Pancreas (tissue), 10 donors: ENCODE results near the gene NUP210. TPM values are rescaled to one million over a fixed set of nuclear protein-coding genes. Genes with fewer than 3 reads are reported as not detected.
A peak's percentile ranks its signal among the peaks of the same experiment; 100 is the strongest.

Source experiments
- ATAC-seq, 4 donors: fragments of 200-7000 bp; cut with Tn5 transposase; one replicate each; pipeline versions ENCODE4 v1.8.0 to v1.9.1; 2020; ENCODE audit warnings: mild to moderate bottlenecking in 4 of 4, moderate library complexity in 4 of 4
- DNase-seq, 6 donors: peaks; one replicate each; pipeline ENCODE4 v3.0.0-alpha.2; 2020
- FAIRE-seq: peaks from 2 replicates; lab custom pipeline; 2012; peaks lifted over from hg19 to GRCh38; lab: Jason Lieb, UNC
- H3K27ac ChIP-seq, 4 donors: fragments of 200-600 bp; sonication (generic); 1 replicate in 3 of 4; 2 replicates in 1 of 4; pipeline versions ENCODE4 v1.5.0 to v1.8.0; 2020
- H3K27me3 ChIP-seq, 4 donors: fragments of 200-600 bp; one replicate each; pipeline ENCODE4 v1.8.0; 2021
- H3K36me3 ChIP-seq, 3 donors: fragments of 200-600 bp; sonication (generic) in 1 of 3; one replicate each; pipeline versions ENCODE4 v1.5.0 to v1.8.0; 2020 to 2021
- H3K4me1 ChIP-seq, 3 donors: fragments of 200-600 bp; one replicate each; pipeline ENCODE4 v1.8.0; 2021
- H3K4me3 ChIP-seq, 4 donors: fragments of 200-600 bp; sonication (generic) in 2 of 4; one replicate each; pipeline versions ENCODE4 v1.5.0 to v1.8.0; 2020 to 2021
- H3K9me3 ChIP-seq, 4 donors: fragments of 200-600 bp; one replicate each; pipeline ENCODE4 v1.8.0; 2021
- CTCF ChIP-seq, 4 donors: fragments of 200-600 bp; sonication (generic) in 3 of 4; IDR thresholded peaks; one replicate each; pipeline versions ENCODE4 v1.5.0 to v1.8.0; 2021; ENCODE audit warnings: antibody characterized with exemption in 4 of 4
- WGBS, 2 donors: extraction: QIAGEN DNeasy Blood & Tissue Kit; methylation state at CpG; one replicate each; pipeline ENCODE4 v1.1.7; 2013; 5-methylcytosine and 5-hydroxymethylcytosine counted together
- intact Hi-C, 3 donors: fragments of 100-400 bp; cut with DNase I; formaldehyde crosslinking; loops; one replicate each; pipeline versions ENCODE4 v1.11.1 to v1.14.2; 2022
- polyA plus RNA-seq, 2 donors: library from polyadenylated mRNA; stranded (reverse); fragments of 200-250 nt; gene quantifications; one replicate each; pipeline ENCODE4 v1.2.3, GENCODE V29; 2013
- total RNA-seq, 6 donors: library from RNA; stranded (reverse); fragmentation: NEBNext Ultra II Directional in 4 of 6; extraction: Animal tissue kit (Norgen Biotek cat#: 25700) in 4 of 6; gene quantifications; one replicate each; pipeline versions ENCODE4 v1.2.1 to v1.2.4, GENCODE V29; 2021 to 2023
- donor health status: healthy with polysubstance abuse.
- donor health status: DM: no; HTN: no; CAD: no; lungs with moderate emphysema.
- donor health status: DM: no; HTN: no; CAD: no.
- donor health status: control.
- donor health status: control.
- donor health status: Bipolar disorder and iron deficiency.
- donor health status: DM: yes; HTN: yes; CAD: no.
- donor health status: DM: no; HTN: no; CAD: no.
- donor health status: DM: no; HTN: no; CAD: no.
- donor health status: DM: yes; HTN: yes; CAD: no.

The NUP210 gene
- total and polyA plus RNA-seq, 8 donors = 7.6 to 12.5 (median 9.8) TPM

- Histone ChIP-seq H3K4me3 (no peak overlapping the region), H3K36me3 (peaks cover 0 to 25% (median 0%) of the 10 kb centered on the region in 3 donors), H3K9me3 (no peaks in the 10 kb centered on the region), H3K4me1 (no peaks in the 10 kb centered on the region), H3K27ac (no peak overlapping the region), H3K27me3 (no peaks in the 10 kb centered on the region)
- 96 to 97% methylated on average over 6 of the region's 6 CpGs for WGBS, 2 donors
- FAIRE-seq = no peak
- no peak for TF ChIP-seq CTCF (IDR thresholded peaks at IDR 0.05)
- intact Hi-C loops = no loop called here
- no peak for DNase-seq
- no peak for ATAC-seq
These were observed 60.2 kb downstream of the NUP210 start for GRCh38 chr3:13359916-13360315.

GRCh38 chr3:13358643-13359042, 61.5 kb downstream of the NUP210 start:
- ATAC-seq = no peak
- Histone ChIP-seq H3K4me1 (no peaks in the 10 kb centered on the region), H3K4me3 (no peak overlapping the region), H3K27me3 (no peaks in the 10 kb centered on the region), H3K36me3 (peaks cover 0 to 24% (median 0%) of the 10 kb centered on the region in 3 donors), H3K9me3 (no peaks in the 10 kb centered on the region), H3K27ac (no peak overlapping the region)
- intact Hi-C loops = no loop called here
- no peak for DNase-seq
- no peak for TF ChIP-seq CTCF (IDR thresholded peaks at IDR 0.05)
- WGBS, 2 donors = 88 to 95% methylated on average over 7 of the region's 7 CpGs
- no peak for FAIRE-seq

GRCh38 chr3:13358051-13358450, 62.1 kb downstream of the NUP210 start:
- intact Hi-C loops = no loop called here
- no peak for TF ChIP-seq CTCF (IDR thresholded peaks at IDR 0.05)
- H3K36me3 ChIP-seq = peaks cover 0 to 24% (median 0%) of the 10 kb centered on the region in 3 donors
- no peaks in the 10 kb centered on the region for H3K27me3 ChIP-seq
- ATAC-seq = no peak
- H3K27ac ChIP-seq = no peak overlapping the region
- WGBS, 2 donors = 90 to 94% methylated on average over 18 of the region's 18 CpGs
- H3K9me3 ChIP-seq = no peaks in the 10 kb centered on the region
- H3K4me3 ChIP-seq = no peak overlapping the region
- no peak for DNase-seq
- no peaks in the 10 kb centered on the region for H3K4me1 ChIP-seq
- FAIRE-seq = no peak

GRCh38 chr3:13357074-13357473, 63.0 kb downstream of the NUP210 start:
- DNase-seq (no peak), FAIRE-seq (no peak), ATAC-seq (no peak)
- intact Hi-C loops = no loop called here
- Histone ChIP-seq H3K4me3 (no peak overlapping the region), H3K27me3 (no peaks in the 10 kb centered on the region), H3K9me3 (no peaks in the 10 kb centered on the region), H3K4me1 (no peaks in the 10 kb centered on the region), H3K36me3 (peaks cover 0 to 24% (median 0%) of the 10 kb centered on the region in 3 donors), H3K27ac (no peak overlapping the region)
- WGBS, 2 donors = 93% methylated on average over 11 of the region's 11 CpGs
- no peak for TF ChIP-seq CTCF (IDR thresholded peaks at IDR 0.05)

- TF ChIP-seq CTCF (IDR thresholded peaks at IDR 0.05) = no peak
- no peaks in the 10 kb centered on the region for H3K9me3 ChIP-seq
- no peak overlapping the region for H3K4me3 ChIP-seq
- FAIRE-seq (no peak), DNase-seq (peak in 1 of 6 donors; percentile 50), ATAC-seq (no peak)
- H3K36me3 ChIP-seq = peaks cover 0 to 13% (median 0%) of the 10 kb centered on the region in 3 donors
- H3K27ac ChIP-seq = no peak overlapping the region
- no peaks in the 10 kb centered on the region for H3K27me3 ChIP-seq
- no peaks in the 10 kb centered on the region for H3K4me1 ChIP-seq
- intact Hi-C loops = no loop called here
- WGBS, 2 donors = 80 to 87% methylated on average over 13 of the region's 13 CpGs
These were observed 66.1 kb downstream of the NUP210 start for GRCh38 chr3:13353936-13354542.
